ENCODE results near the gene MMEL1.
A peak's percentile ranks its signal among the peaks of the same experiment; 100 is the strongest.
"Not testable (repeated sequence)": the region's sequence is repeated elsewhere in the genome, so short reads cannot be mapped to it uniquely, and the experiment has no call there.

The MMEL1 gene

GRCh38 chr1:2591581-2592261 lies 41.1 kb downstream of the MMEL1 start:
- DNase-seq (ENCODE audit: low read depth, low spot score) = no peak

GRCh38 chr1:2591233-2591580 lies 41.6 kb downstream of the MMEL1 start:
- DNase-seq (ENCODE audit: low read depth, low spot score) = no peak

- no peak for DNase-seq (ENCODE audit: low read depth, low spot score)
Measured at GRCh38 chr1:2590233-2591141, 42.3 kb downstream of the MMEL1 start.

GRCh38 chr1:2589431-2590232 lies 43.2 kb downstream of the MMEL1 start:
- no peak for DNase-seq (ENCODE audit: low read depth, low spot score)

GRCh38 chr1:2588661-2589430 lies 44.0 kb downstream of the MMEL1 start:
- DNase-seq (ENCODE audit: low read depth, low spot score) = no peak

DNA sequence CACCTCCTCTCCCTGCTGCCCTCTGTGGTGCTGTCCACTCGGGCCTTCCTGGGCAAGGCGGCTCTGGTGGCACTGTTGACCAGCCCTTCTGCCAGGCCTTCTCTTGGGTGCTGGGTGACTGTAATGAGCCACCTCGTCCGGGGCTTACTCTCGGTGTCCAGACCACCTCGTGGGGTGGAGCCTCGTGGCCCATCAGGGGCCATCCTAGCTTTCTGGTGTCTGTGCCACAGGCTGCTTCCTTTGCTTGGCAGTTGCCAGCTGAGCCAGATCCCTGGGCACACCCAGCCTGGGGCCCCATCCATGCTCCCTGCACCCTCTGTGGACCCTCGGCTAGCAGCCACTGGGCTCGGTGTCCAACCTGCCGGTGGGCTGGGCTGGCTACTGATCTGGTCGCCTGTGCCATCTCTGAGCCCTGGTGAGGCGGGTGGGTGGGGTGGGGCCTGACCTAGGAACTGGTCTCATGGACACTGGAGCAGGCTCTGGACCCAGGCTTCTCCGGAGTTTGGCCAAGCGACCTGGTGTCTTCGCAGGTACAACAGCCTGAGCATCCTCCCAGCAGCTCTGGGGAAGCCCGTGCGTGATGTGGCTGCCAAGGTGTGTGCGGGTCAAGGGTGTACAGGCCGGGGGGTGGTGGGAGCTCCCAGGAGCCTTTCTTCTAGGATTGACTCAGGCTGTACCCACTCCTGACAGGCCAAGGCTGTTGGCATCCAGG lies 44.8 kb downstream of the MMEL1 start:
- DNase-seq (ENCODE audit: low read depth, low spot score) = no peak

DNA sequence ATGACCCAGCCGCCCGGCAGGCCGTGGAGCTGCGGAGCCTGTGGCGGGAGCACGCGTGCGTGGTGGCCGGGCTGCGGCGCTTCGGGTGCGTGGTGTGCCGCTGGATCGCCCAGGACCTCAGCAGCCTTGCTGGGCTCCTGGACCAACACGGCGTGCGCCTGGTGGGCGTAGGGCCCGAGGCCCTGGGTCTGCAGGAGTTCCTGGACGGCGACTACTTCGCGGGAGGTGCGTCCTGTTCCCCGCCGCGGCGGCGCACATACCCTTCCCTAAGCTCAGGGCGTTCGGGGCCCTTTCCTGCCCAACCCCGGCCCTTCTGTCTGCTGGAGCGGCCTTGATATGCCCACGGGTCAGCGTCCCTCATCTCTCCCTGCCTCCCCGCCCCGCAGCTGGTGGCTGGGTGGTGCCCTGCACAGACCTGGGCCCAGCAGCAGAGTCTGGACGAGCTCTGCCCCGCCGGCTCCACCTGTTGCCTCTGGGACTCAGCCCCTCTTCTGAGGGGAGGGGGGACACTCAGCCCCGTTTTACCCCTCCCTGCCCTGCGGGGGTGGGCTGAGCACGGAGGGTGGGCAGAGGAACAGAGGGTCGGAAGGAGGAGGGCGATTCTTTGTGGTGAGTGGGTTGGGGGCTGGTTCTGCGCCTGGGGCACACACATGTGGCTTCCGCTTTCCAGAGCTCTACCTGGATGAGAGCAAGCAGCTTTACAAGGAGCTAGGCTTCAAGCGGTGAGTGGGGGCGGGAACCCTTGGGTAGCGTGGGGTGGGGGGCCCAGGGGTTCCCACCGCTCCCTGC lies 45.6 kb downstream of the MMEL1 start:
- DNase-seq (ENCODE audit: low read depth, low spot score) = no peak

DNA sequence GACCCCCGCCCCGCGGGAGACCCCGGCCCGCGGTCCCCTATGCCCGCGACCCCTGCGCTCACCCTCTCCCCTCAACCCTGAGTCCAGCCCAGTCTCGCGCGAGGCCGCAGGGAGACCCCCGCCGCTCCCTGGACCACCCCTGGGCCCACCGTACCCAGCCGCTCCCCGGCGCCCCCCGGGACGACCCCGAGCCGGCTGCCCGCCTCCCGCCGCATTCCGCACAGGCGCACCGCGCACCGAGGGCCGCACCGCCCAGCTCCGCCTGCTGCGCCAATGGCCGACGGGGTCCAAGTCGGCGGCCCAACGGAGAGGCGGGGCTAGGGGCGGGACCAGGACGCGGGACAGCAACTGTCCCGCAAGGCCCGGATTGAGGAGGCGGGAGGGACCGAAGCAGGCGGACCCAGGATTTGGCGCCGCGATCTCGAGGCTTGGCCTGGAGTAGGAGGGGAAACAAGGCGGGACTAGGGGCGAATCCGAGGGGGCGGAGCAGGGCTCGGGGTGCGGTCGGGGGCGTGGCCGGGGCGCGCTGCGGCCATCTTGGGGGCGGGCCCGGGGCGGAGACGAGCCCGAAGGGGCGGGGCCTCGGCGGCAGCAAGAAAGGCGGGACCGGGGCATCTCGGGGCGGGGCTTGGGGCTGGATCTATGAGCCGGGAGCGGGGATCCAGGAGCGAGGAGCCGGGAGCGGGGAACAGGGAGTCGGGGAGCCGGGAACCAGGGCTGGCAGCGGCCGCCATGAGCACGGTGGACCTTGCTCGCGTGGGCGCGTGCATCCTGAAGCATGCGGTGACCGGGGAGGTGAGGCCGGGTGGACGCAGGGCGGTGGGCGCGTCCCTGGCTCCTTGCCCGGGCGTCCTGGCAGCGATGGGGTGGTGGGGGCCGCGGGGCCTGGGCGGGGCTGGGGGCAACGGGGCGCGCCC lies 46.4 kb downstream of the MMEL1 start, which contains the start of gene PRXL2B:
TSS of gene PRXL2B (plus strand) at position 624 of the 917 bp plus-strand sequence. CDS start at position 733, 109 bp downstream.
- peak; percentile 97 for DNase-seq (ENCODE audit: low read depth, low spot score)

- DNase-seq (ENCODE audit: low read depth, low spot score) = no peak
Measured at GRCh38 chr1:2585318-2586092, 47.3 kb downstream of the MMEL1 start.

DNA sequence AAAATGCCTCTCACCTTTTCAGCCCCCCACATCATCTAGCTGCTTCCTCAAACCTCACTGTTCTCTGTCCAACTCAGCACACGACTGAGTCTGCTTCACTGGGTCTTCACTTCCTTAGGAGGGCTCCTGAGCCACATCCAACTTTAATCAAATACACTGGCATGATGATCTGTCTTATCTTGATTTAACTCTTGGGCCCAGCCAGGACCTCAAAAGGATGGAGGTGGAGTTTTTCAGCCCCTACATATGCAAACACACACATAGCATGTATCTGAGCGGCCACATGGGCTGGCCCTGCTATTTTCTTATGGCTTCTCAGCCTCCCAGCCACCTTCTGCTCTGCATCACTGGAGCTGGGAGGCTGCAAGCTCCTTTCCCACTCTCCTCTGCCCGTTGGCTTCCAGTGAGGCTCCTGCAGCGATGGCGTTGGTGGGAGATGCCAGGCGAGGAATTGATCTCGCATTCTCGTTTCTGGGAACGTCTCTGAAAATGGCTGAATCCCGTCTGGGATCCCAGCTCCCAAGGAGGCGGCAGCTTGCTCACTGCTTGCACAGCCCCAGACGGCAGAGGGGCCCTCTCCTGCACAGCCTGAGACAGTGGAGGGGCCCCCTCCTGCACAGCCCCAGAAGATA lies 48.0 kb downstream of the MMEL1 start:
- DNase-seq (ENCODE audit: low read depth, low spot score) = no peak

GRCh38 chr1:2583871-2584351 lies 48.9 kb downstream of the MMEL1 start:
- no peak for DNase-seq (ENCODE audit: low read depth, low spot score)

DNA sequence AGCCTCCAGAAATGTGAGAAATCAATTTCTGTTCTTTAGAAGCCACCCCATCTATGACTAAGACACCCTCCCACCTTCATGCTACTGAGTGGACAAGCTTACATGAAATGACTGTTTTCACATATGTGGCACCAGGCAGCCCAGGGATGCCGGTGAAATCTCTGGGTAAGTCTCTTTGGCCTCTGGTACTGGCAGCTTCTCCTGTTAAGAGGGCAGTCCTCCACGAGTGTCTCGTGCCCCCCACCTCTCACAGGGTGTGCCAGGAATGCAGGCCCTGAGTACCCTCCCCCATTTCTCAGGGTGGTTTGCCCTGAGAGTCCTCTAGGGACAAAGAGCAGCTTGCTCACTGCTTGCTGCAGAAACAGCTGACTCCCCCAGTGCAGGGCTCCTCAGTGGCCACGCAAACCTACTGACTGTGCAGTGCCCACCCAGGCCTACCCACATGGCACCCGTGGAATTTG lies 49.5 kb downstream of the MMEL1 start:
- no peak for DNase-seq (ENCODE audit: low read depth, low spot score)

DNA sequence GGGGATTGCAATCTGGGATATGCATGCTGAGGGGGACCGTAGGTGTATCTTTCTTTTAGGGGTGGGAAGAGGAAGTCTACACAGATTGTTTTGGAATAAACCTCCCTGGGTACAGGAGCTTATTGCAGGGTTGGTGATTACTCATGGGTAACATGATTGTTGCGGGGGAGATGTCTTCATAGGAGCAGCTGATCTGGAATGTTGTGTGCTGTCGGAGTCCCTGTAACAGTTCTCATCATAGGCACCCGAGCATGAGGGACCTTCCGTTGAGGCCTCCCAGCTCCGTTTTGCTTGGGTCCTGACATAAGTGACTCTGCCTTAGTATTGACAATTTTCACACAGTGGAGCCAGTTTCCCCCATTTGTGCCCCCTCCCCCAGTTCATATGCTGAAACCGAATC lies 50.4 kb downstream of the MMEL1 start:
- no peak for DNase-seq (ENCODE audit: low read depth, low spot score)

GRCh38 chr1:2580691-2581090 lies 52.1 kb downstream of the MMEL1 start:
- DNase-seq (ENCODE audit: low read depth, low spot score) = no peak

- DNase-seq (ENCODE audit: low read depth, low spot score) = no peak
Measured at GRCh38 chr1:2578758-2579118, 54.1 kb downstream of the MMEL1 start.

- DNase-seq (ENCODE audit: low read depth, low spot score) = not testable (repeated sequence)
Measured at GRCh38 chr1:2577565-2578075, 55.2 kb downstream of the MMEL1 start.
